Activated CD8-positive, alpha-beta T cell treated with anti-CD3 and anti-CD28 coated beads, Interleukin-2, amount 10 ng/mL, durations not matched to agents 7 days and 5 days (primary cell): ENCODE measurements around the gene RHOT2. TPM values are rescaled to one million over a fixed set of nuclear protein-coding genes. Genes with fewer than 3 reads are reported as not detected.

ENCODE experiments used
- ATAC-seq: fragments of 150-1000 bp; cut with Tn5 transposase; one replicate; pipeline ENCODE4 v1.10.0; 2021; ENCODE audit warnings: moderate library complexity
- CTCF ChIA-PET: fragments of 350-600 bp; sonication (Branson Sonifier 250); formaldehyde crosslinking; loops from one replicate; lab custom pipeline; 2021; ENCODE audit warnings: antibody characterized with exemption; lab: Charles Lee
- POLR2A ChIA-PET: fragments of 350-600 bp; sonication (Branson Sonifier 250); formaldehyde crosslinking; loops from one replicate; lab custom pipeline; 2021; ENCODE audit warnings: antibody characterized with exemption; lab: Charles Lee
- DNase-seq: peaks from one replicate; pipeline ENCODE4 v3.0.0-alpha.2; 2020
- H3K27ac Mint-ChIP-seq: one replicate; pipeline ENCODE4 v1.8.0; 2021; ENCODE audit warnings: mild to moderate bottlenecking, mixed read lengths
- H3K27me3 Mint-ChIP-seq: one replicate; pipeline ENCODE4 v1.8.0; 2021; ENCODE audit warnings: low read depth, mixed read lengths
- H3K36me3 Mint-ChIP-seq: one replicate; pipeline ENCODE4 v1.8.0; 2021; ENCODE audit warnings: low read depth, mixed read lengths
- H3K4me1 Mint-ChIP-seq: one replicate; pipeline ENCODE4 v1.8.0; 2021; ENCODE audit warnings: low read depth, mixed read lengths
- H3K4me3 Mint-ChIP-seq: one replicate; pipeline ENCODE4 v1.8.0; 2021; ENCODE audit warnings: mild to moderate bottlenecking, mixed read lengths
- H3K9me3 Mint-ChIP-seq: one replicate; pipeline ENCODE4 v1.8.0; 2022; ENCODE audit warnings: mixed read lengths; ENCODE audit not compliant: insufficient read depth
- total RNA-seq, 2 experiments: library from RNA; stranded (reverse); gene quantifications; one replicate each; pipeline ENCODE4 v1.2.3, GENCODE V29; 2021

The RHOT2 gene
- total RNA-seq, 2 experiments from 2014 or later, result 135 to 139 TPM

GRCh38 chr16:680967-681745 is 13.2 kb downstream of the RHOT2 start:
- ATAC-seq (no peak), DNase-seq (no peak)
- CTCF ChIA-PET, result interaction anchor here (0.9 to 2.6 kb wide), 4 partner anchors 9 to 104 kb away, joined by 3 to 10 read pairs (median 8); partner anchors contain the start of genes RHOT2 and WDR24
- H3K27ac Mint-ChIP-seq, result peak overlapping the region; percentile 61
- peaks cover 43% of the 10 kb centered on the region for H3K4me1 Mint-ChIP-seq
- POLR2A ChIA-PET, result interaction anchor here (0.6 to 2.4 kb wide), 6 partner anchors 9 to 126 kb away, joined by 3 to 15 read pairs (median 4); partner anchors contain the start of genes METTL26, RHOT2 and WDR24
- H3K27me3 Mint-ChIP-seq, result no peaks in the 10 kb centered on the region
- peak overlapping the region; percentile 76 for H3K4me3 Mint-ChIP-seq
- H3K9me3 Mint-ChIP-seq, result no peaks in the 10 kb centered on the region
- H3K36me3 Mint-ChIP-seq, result peaks cover 24% of the 10 kb centered on the region

GRCh38 chr16:681746-682427 is 14.0 kb downstream of the RHOT2 start:
- ChIA-PET CTCF (interaction anchor here (0.9 to 1.7 kb wide), 2 partner anchors 14 to 103 kb away, joined by 3 to 8 read pairs; partner anchors contain the start of gene RHOT2), POLR2A (interaction anchor here (1.3 to 2.4 kb wide), 4 partner anchors 8 to 13 kb away, joined by 3 to 15 read pairs (median 7); partner anchors contain the start of genes RHOT2 and WDR24)
- DNase-seq (no peak), ATAC-seq (no peak)
- Mint-ChIP-seq H3K4me3 (peak overlapping the region; percentile 76), H3K9me3 (no peaks in the 10 kb centered on the region), H3K4me1 (peaks cover 44% of the 10 kb centered on the region), H3K36me3 (peaks cover 28% of the 10 kb centered on the region), H3K27me3 (no peaks in the 10 kb centered on the region), H3K27ac (peak overlapping the region; percentile 61)

GRCh38 chr16:682493-683395 is 14.8 kb downstream of the RHOT2 start:
- H3K4me1 Mint-ChIP-seq, result peaks cover 46% of the 10 kb centered on the region
- H3K36me3 Mint-ChIP-seq, result peaks cover 28% of the 10 kb centered on the region
- H3K27me3 Mint-ChIP-seq, result no peaks in the 10 kb centered on the region
- ATAC-seq, result no peak
- no peak for DNase-seq
- H3K4me3 Mint-ChIP-seq, result peak overlapping the region; percentile 76
- peak overlapping the region; percentile 72 for H3K27ac Mint-ChIP-seq
- ChIA-PET CTCF (interaction anchor here (1.7 kb wide), 1 partner anchor 15 kb away, joined by 8 read pairs; the partner anchor contains the start of gene RHOT2), POLR2A (interaction anchor here (1.4 to 2.4 kb wide), 2 partner anchors 7 to 12 kb away, joined by 3 to 15 read pairs; partner anchors contain the start of gene WDR24)
- no peaks in the 10 kb centered on the region for H3K9me3 Mint-ChIP-seq

- no peak for DNase-seq
- Mint-ChIP-seq H3K4me1 (peaks cover 47% of the 10 kb centered on the region), H3K27ac (peak overlapping the region; percentile 72), H3K27me3 (no peaks in the 10 kb centered on the region), H3K9me3 (no peaks in the 10 kb centered on the region), H3K4me3 (peak overlapping the region; percentile 76), H3K36me3 (peaks cover 28% of the 10 kb centered on the region)
- ATAC-seq, result no peak
- ChIA-PET CTCF (no interaction called here), POLR2A (interaction anchor here (1.0 to 1.4 kb wide), 2 partner anchors 11 to 32 kb away, joined by 3 read pairs; no protein-coding TSS in a partner anchor)
These were observed 15.6 kb downstream of the RHOT2 start for GRCh38 chr16:683396-684070.

GRCh38 chr16:684071-684794 is 16.3 kb downstream of the RHOT2 start, which contains the start of gene JMJD8:
JMJD8 (minus strand) TSS chr16:684334; CDS start chr16:684319, 15 bp downstream.
- peak; percentile 74 for ATAC-seq
- no peaks in the 10 kb centered on the region for H3K9me3 Mint-ChIP-seq
- H3K27me3 Mint-ChIP-seq, result no peaks in the 10 kb centered on the region
- ChIA-PET CTCF (interaction anchor here (0.7 kb wide), 1 partner anchor 36 kb away, joined by 3 read pairs; no protein-coding TSS in a partner anchor), POLR2A (interaction anchor here (1.0 kb wide), 1 partner anchor 33 kb away, joined by 3 read pairs; no protein-coding TSS in a partner anchor)
- H3K27ac Mint-ChIP-seq, result peak within 1 kb of the TSS; percentile 80
- peak; percentile 97 for DNase-seq
- peaks cover 50% of the 10 kb centered on the region for H3K4me1 Mint-ChIP-seq
- H3K36me3 Mint-ChIP-seq, result peaks cover 28% of the 10 kb centered on the region
- H3K4me3 Mint-ChIP-seq, result peak within 1 kb of the TSS; percentile 76

- POLR2A ChIA-PET, result no interaction called here
- Mint-ChIP-seq H3K4me3 (peak overlapping the region; percentile 15), H3K36me3 (peaks cover 28% of the 10 kb centered on the region), H3K4me1 (peaks cover 55% of the 10 kb centered on the region), H3K27ac (no peak overlapping the region), H3K9me3 (no peaks in the 10 kb centered on the region), H3K27me3 (no peaks in the 10 kb centered on the region)
- DNase-seq (no peak), ATAC-seq (no peak)
- CTCF ChIA-PET, result no interaction called here
These were observed 17.2 kb downstream of the RHOT2 start for GRCh38 chr16:684961-685696.

GRCh38 chr16:685967-686366 is 18.0 kb downstream of the RHOT2 start:
- H3K27ac Mint-ChIP-seq, result no peak overlapping the region
- H3K4me3 Mint-ChIP-seq, result peak overlapping the region; percentile 22
- no peaks in the 10 kb centered on the region for H3K27me3 Mint-ChIP-seq
- ATAC-seq (no peak), DNase-seq (no peak)
- ChIA-PET POLR2A (no interaction called here), CTCF (no interaction called here)
- H3K9me3 Mint-ChIP-seq, result no peaks in the 10 kb centered on the region
- H3K4me1 Mint-ChIP-seq, result peaks cover 58% of the 10 kb centered on the region
- peaks cover 27% of the 10 kb centered on the region for H3K36me3 Mint-ChIP-seq

- H3K9me3 Mint-ChIP-seq, result no peaks in the 10 kb centered on the region
- H3K27ac Mint-ChIP-seq, result no peak overlapping the region
- no peaks in the 10 kb centered on the region for H3K27me3 Mint-ChIP-seq
- peaks cover 22% of the 10 kb centered on the region for H3K36me3 Mint-ChIP-seq
- ChIA-PET CTCF (no interaction called here), POLR2A (no interaction called here)
- no peak overlapping the region for H3K4me3 Mint-ChIP-seq
- H3K4me1 Mint-ChIP-seq, result peaks cover 54% of the 10 kb centered on the region
- DNase-seq (no peak), ATAC-seq (no peak)
These were observed 18.7 kb downstream of the RHOT2 start for GRCh38 chr16:686459-687260.

GRCh38 chr16:687499-687898 is 19.6 kb downstream of the RHOT2 start:
- ChIA-PET CTCF (no interaction called here), POLR2A (no interaction called here)
- no peak for ATAC-seq
- no peak for DNase-seq
- Mint-ChIP-seq H3K4me1 (peaks cover 46% of the 10 kb centered on the region), H3K27me3 (peaks cover 1% of the 10 kb centered on the region), H3K4me3 (no peak overlapping the region), H3K27ac (no peak overlapping the region), H3K9me3 (no peaks in the 10 kb centered on the region), H3K36me3 (peaks cover 14% of the 10 kb centered on the region)
